ENCODE data around the gene ILDR2.

The ILDR2 gene

GRCh38 chr1:166920561-166921475, 54.5 kb downstream of the ILDR2 start:
- no peak for DNase-seq

DNA sequence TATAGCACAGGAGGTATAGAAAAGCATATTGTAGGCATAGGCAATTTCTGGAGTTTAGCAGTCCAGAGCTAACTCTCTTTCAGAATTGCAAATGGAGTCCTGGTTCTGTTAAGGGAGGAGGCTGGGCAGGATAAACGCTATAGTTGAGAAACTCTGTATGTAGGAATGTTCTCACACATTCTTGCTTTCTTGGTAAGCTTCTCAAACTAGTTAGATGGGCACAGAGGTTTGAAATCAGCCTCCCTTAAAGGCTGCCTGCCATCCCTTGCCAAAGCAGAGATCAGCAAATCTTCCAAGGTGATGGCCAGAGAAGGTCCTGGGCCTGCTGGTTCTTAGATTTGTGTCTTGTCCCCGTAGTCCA, 56.4 kb downstream of the ILDR2 start:
- no peak for DNase-seq

- DNase-seq: no peak
Measured at GRCh38 chr1:166918088-166918955, 57.0 kb downstream of the ILDR2 start.

DNA sequence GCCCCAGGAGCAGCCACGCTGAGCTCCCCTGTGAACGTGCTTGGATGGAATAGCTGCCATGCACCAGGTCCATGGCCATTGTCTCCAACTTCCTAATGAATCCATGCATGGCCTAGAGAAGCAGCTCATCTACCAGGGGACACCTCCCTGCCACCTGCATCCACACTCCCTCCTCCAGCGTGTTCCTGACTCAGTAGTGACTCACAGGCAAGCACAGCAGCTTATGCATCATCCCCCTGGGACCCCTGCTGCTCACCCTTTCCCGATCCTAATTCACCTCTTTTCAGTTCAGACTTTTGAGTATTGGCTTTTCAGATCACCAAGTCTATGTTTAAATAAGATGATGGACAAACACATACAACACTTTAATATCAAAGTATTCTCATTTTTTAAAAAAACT, 59.4 kb downstream of the ILDR2 start:
- DNase-seq: no peak

DNA sequence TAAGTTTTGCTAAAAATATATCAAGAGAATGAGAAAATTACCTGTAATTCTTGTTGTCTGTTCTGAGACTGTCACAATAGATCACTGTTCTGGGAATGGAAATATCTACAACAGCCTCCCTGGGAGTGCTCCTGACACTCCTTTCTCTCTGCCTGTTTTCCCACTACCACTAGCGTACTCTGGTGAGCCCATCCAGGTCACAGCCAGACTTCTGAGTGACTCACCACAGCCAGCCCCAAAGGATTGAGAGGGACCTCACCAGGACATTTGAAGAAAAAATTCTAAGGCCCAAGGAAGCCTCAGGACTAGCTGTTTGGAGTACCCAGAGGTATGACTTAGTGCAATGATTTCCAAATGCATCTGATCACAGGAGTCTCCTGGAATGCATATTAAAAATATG, 60.3 kb downstream of the ILDR2 start:
- DNase-seq: no peak

- no peak for DNase-seq
Measured at GRCh38 chr1:166914111-166914510, 61.2 kb downstream of the ILDR2 start.

DNA sequence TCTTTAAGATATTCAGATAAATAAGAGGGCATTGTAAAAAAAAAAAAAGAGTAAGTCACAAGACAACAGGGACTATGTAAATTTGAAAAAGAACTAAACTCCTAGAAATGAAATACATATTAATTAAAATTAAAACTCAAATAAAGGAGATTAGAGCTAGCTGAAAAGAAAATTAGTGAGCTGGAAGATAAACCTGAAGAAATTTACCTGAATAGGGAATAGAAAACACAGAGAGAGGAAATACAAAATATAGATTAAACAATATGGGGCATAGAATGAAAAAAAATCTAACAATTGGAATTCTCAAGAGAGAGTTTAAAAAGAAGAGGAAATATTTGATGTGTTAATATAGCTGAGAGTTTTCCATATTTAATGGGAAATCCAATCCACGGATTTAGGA, 63.7 kb downstream of the ILDR2 start:
- no peak for DNase-seq

- DNase-seq: peak; percentile 65 to 72
Measured at GRCh38 chr1:166910396-166910994, 64.8 kb downstream of the ILDR2 start.

GRCh38 chr1:166908942-166909341, 66.4 kb downstream of the ILDR2 start:
- DNase-seq: no peak

- no peak for DNase-seq
Measured at GRCh38 chr1:166907763-166908162, 67.6 kb downstream of the ILDR2 start.

DNA sequence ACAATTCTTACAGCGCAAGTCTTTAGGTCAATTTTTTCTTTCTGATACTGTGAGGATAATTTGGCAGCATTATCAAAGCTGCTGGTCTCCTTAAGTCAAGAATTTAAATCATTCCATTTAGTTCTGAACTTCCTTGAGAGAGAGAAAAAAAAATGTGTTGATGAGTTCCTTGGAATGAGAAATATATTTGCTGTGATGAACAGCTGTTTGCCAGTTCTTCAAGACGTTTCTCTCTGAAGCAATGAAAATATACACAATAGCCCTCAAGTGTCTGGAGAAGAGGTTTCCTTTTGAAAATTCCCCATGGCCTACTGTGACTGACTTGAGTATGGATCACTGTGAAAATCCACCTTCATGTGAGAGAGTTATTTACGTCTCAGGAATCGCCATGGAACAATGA, 68.3 kb downstream of the ILDR2 start:
- no peak for DNase-seq

DNA sequence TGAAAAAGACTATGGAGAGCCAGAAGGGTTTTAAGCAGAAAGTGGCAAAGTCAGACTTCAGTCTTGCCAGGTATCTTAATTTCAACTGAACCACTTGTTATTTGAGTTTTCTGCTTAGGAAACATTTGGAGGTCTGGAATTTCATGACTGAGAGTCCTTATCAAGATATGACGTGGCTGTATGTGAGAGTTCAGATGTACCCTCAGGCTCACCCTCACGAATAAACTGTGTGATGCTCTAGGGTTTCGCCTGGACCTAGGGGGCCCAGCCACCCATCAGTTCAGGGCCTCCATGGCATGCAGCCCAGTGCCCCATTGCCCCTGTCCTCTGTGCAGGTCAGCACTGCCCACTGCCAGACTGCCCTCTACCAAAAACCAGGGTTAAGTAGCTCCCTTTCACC, 68.7 kb downstream of the ILDR2 start:
- DNase-seq: no peak

GRCh38 chr1:166905900-166906299, 69.4 kb downstream of the ILDR2 start:
- no peak for DNase-seq

GRCh38 chr1:166905136-166905535, 70.2 kb downstream of the ILDR2 start:
- DNase-seq: no peak

DNA sequence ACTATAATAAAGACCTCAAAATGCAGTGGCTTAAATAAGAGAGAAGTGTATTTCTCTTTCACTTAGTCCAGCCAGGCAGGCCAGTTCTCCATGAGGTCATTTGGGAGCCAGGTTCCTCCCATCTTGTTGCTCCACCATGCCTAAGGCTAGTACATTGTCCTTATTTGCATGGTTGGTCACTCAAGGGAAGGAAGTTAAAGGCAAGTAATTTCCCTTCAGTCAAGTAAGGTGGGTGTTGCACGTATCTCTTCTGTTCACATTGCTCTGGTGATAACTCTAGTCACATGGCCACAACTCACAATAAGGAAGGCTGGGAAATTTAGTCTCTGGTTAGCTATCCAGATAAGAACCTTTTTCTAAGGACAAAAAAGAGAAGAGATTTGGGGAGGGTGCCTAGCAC, 72.1 kb downstream of the ILDR2 start:
- peak; percentile 81 to 95 for DNase-seq

GRCh38 chr1:166902279-166902678, 73.1 kb downstream of the ILDR2 start:
- DNase-seq: peak; percentile 80 to 95

GRCh38 chr1:166900987-166901386, 74.4 kb downstream of the ILDR2 start:
- no peak for DNase-seq

GRCh38 chr1:166899769-166900168, 75.6 kb downstream of the ILDR2 start:
- no peak for DNase-seq

- no peak for DNase-seq
Measured at GRCh38 chr1:166895766-166896165, 79.6 kb downstream of the ILDR2 start.

GRCh38 chr1:166889776-166890175, 85.6 kb downstream of the ILDR2 start:
- DNase-seq: no peak

GRCh38 chr1:166888373-166889111, 86.8 kb downstream of the ILDR2 start:
- DNase-seq: no peak

DNA sequence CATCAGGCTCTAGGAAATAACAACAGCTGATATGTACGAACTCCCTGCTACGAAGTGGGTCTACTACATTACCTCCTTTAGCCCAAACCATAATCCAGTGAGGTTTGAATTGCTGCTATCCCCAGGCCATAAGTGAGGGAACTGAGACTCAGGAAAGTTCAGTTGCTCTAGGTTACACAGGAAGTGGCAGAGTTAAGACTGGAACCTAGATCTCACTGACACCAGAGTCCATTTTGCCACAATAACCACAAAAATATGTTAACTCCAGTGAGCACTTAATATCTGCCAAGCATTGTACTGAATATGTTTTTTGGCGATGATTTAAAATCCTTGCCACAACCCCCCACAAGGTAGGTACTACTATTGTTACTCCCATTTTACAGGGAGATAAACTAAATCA, 90.4 kb downstream of the ILDR2 start:
- DNase-seq: no peak
